Measurements from ENCODE around the gene RGR. TPM values are rescaled to one million over a fixed set of nuclear protein-coding genes. Genes with fewer than 3 reads are reported as not detected.

The RGR gene
- total RNA-seq, 1 donor from 2014 or later = 0.19 TPM

DNA sequence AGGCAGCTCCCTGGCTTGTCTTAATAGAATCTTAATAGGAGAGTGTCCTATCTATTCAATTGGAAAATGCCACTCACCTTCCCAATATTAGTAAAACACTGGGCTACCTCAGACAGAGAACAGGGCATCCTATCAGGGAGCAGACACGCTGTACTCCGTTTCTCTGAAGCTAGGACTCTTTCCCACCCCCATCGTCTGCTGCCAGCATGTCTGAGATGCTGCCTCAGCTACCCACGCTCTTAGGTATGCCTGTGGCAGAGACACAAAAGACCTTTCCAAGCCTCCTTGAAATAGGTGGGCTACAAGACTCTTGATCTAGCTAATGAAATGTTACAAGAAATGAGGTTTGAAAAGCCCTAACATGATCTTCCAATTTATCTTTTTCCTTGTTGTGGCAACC lies 17.0 kb upstream of the RGR start:
- Histone ChIP-seq H3K36me3 (no peaks in the 10 kb centered on the region), H3K4me3 (no peak overlapping the region), H3K27ac (replicated peaks) (no peak overlapping the region), H3K4me1 (no peaks in the 10 kb centered on the region), H3K27me3 (ENCODE audit: low read depth) (peaks cover 60% of the 10 kb centered on the region), H3K9me3 (replicated peaks) (no peaks in the 10 kb centered on the region)
- no peak for DNase-seq
- TF ChIP-seq, protein P1, sequence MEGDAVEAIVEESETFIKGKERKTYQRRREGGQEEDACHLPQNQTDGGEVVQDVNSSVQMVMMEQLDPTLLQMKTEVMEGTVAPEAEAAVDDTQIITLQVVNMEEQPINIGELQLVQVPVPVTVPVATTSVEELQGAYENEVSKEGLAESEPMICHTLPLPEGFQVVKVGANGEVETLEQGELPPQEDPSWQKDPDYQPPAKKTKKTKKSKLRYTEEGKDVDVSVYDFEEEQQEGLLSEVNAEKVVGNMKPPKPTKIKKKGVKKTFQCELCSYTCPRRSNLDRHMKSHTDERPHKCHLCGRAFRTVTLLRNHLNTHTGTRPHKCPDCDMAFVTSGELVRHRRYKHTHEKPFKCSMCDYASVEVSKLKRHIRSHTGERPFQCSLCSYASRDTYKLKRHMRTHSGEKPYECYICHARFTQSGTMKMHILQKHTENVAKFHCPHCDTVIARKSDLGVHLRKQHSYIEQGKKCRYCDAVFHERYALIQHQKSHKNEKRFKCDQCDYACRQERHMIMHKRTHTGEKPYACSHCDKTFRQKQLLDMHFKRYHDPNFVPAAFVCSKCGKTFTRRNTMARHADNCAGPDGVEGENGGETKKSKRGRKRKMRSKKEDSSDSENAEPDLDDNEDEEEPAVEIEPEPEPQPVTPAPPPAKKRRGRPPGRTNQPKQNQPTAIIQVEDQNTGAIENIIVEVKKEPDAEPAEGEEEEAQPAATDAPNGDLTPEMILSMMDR (IDR thresholded peaks at IDR 0.05; ENCODE audit: borderline replicate concordance) = no peak
- intact Hi-C loops (cut with micrococcal nuclease) = no loop called here

GRCh38 chr10:84230359-84230758 lies 14.5 kb upstream of the RGR start:
- Histone ChIP-seq H3K27ac (replicated peaks) (no peak overlapping the region), H3K9me3 (replicated peaks) (no peaks in the 10 kb centered on the region), H3K4me1 (no peaks in the 10 kb centered on the region), H3K27me3 (ENCODE audit: low read depth) (peaks cover 64% of the 10 kb centered on the region), H3K4me3 (no peak overlapping the region), H3K36me3 (no peaks in the 10 kb centered on the region)
- intact Hi-C loops (cut with micrococcal nuclease) = no loop called here
- no peak for DNase-seq
- TF ChIP-seq, protein P1 (IDR thresholded peaks at IDR 0.05; ENCODE audit: borderline replicate concordance) = no peak

DNA sequence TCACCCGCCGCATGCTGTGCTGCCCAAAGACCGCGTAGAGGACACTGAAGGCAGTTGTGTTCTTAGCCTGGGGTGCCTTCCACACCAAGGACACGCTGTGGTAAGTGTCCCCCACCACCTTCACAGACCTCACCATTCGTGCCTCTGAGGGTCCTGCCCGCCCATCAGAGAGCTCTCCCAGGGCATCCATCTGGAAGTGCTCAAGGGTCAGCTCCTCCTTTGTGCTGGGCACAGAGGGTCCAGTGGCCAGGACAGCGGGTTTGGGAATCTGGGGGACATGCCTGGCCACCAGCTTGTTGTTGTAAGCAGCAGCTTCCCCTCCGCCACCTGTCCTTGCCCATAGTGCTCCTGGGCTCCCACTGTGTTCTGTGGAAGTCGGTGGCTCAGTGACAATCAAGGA lies 12.5 kb upstream of the RGR start:
- no peaks in the 10 kb centered on the region for H3K4me1 ChIP-seq
- H3K27me3 ChIP-seq (ENCODE audit: low read depth) = peaks cover 63% of the 10 kb centered on the region
- TF ChIP-seq, protein P1 (IDR thresholded peaks at IDR 0.05; ENCODE audit: borderline replicate concordance) = no peak
- no peak overlapping the region for H3K4me3 ChIP-seq
- DNase-seq = no peak
- H3K36me3 ChIP-seq = no peaks in the 10 kb centered on the region
- H3K27ac ChIP-seq (replicated peaks) = no peak overlapping the region
- H3K9me3 ChIP-seq (replicated peaks) = no peaks in the 10 kb centered on the region
- intact Hi-C loops (cut with micrococcal nuclease) = no loop called here

DNA sequence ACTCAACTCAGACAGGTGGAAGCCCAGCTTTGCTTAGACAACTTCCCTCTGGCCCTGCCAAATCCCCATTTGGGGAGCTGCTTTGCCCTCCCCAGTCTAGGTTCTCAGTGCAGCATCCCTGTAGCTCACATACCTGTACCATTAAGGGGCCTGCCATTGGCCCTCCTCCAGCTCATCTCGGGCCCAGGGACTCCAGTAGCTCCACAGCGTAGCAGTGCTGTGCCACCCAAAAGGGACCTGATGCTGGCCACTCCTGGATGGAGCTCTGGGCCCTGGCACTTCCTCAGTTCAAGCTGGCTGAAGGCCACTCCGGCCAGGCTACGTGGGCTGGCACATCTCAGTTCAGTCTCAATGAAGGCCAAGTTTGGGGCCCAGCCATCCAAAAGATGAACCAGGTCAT lies 10.9 kb upstream of the RGR start:
- H3K4me3 ChIP-seq = no peak overlapping the region
- TF ChIP-seq, protein P1 (IDR thresholded peaks at IDR 0.05; ENCODE audit: borderline replicate concordance) = no peak
- no peaks in the 10 kb centered on the region for H3K4me1 ChIP-seq
- no peaks in the 10 kb centered on the region for H3K9me3 ChIP-seq (replicated peaks)
- H3K27ac ChIP-seq (replicated peaks) = no peak overlapping the region
- H3K27me3 ChIP-seq (ENCODE audit: low read depth) = peaks cover 70% of the 10 kb centered on the region
- no peak for DNase-seq
- intact Hi-C loops (cut with micrococcal nuclease) = no loop called here
- no peaks in the 10 kb centered on the region for H3K36me3 ChIP-seq

DNA sequence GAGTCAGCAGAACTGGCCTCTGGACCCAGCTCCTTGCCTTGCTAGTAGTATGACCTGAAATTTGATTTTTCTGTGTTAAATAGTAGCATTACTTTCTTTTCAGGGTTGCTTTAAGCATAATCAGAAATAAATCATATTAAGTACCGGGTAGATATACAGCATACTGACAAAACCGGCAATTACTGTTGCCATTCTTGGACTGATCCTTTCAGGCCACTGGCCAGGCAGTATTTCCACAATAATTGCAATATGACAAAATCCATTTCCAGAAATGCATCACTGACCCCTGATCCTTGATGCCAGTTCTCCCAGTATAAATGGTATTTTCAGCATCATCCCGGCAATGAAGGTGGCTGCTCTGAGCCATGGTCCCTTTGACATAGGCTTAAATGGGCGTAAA lies 10.4 kb upstream of the RGR start:
- no peaks in the 10 kb centered on the region for H3K36me3 ChIP-seq
- intact Hi-C loops (cut with micrococcal nuclease) = no loop called here
- TF ChIP-seq, protein P1 (IDR thresholded peaks at IDR 0.05; ENCODE audit: borderline replicate concordance) = no peak

DNA sequence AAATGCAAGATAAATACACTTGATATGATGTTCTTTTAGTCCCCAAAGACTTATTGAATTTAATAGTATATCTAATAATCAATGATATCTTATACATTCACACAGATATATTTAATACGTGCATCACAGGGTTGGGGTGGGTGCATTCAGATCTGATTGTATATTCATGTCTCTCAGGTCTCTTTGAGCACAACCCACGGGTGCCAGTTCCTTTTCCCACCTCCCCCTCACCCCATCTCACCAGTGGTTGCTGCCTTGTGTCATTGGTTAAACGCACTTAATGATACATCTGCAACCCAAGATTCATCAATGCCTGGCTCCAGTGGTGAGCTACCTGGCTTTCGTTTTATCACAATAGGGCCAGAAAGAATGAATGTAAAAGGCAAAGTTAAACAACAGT lies 9.8 kb upstream of the RGR start:
- no peak overlapping the region for H3K4me3 ChIP-seq
- H3K9me3 ChIP-seq (replicated peaks) = no peaks in the 10 kb centered on the region
- H3K4me1 ChIP-seq = no peaks in the 10 kb centered on the region
- no peaks in the 10 kb centered on the region for H3K36me3 ChIP-seq
- TF ChIP-seq, protein P1 (IDR thresholded peaks at IDR 0.05; ENCODE audit: borderline replicate concordance) = no peak
- intact Hi-C loops (cut with micrococcal nuclease) = no loop called here
- no peak overlapping the region for H3K27ac ChIP-seq (replicated peaks)
- no peak for DNase-seq
- peaks cover 70% of the 10 kb centered on the region for H3K27me3 ChIP-seq (ENCODE audit: low read depth)

More for the DNA sequence above, 10.4 kb upstream of the RGR start:
- DNase-seq = no peak
- H3K4me1 ChIP-seq = no peaks in the 10 kb centered on the region
- no peak overlapping the region for H3K27ac ChIP-seq (replicated peaks)
- peaks cover 70% of the 10 kb centered on the region for H3K27me3 ChIP-seq (ENCODE audit: low read depth)
- H3K9me3 ChIP-seq (replicated peaks) = no peaks in the 10 kb centered on the region
- H3K4me3 ChIP-seq = no peak overlapping the region
